Measurements from ENCODE around the gene FRMD4A.

Gene FRMD4A

DNA sequence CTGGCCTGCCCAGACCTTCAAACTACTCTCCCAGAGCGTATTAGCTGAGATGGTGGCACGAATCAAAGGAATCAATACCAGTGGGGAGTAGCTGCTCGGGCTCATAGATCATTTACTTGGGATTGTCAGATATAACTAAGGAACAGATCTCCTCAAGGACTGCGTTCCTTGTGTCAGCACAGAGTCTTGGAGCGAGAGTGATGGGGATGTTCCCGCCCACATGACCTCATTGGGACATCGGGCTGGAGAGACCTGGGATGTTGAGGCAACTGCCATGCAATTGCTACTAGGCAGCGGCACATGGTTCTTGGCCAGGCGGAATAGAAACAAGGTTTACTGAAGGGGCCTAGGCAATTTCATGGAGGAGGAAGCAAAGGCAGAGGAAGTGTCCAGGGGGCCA, 132.6 kb downstream of the FRMD4A start:
- H3K27me3 ChIP-seq (ENCODE audit: insufficient read depth, poor library complexity, severe bottlenecking), result peaks cover 7% of the 10 kb centered on the region
- no peak for TF ChIP-seq CTCF (IDR thresholded peaks at IDR 0.05; ENCODE audit: poor library complexity, severe bottlenecking)
- H3K4me3 ChIP-seq (ENCODE audit: severe bottlenecking), result no peak overlapping the region
- no peak for ATAC-seq (ENCODE audit: low read depth)
- no peaks in the 10 kb centered on the region for H3K9me3 ChIP-seq (ENCODE audit: severe bottlenecking)
- H3K4me1 ChIP-seq (ENCODE audit: insufficient read depth, poor library complexity, severe bottlenecking), result no peaks in the 10 kb centered on the region
- no peak overlapping the region for H3K27ac ChIP-seq (ENCODE audit: poor library complexity, severe bottlenecking)
- DNase-seq (ENCODE audit: low spot score), result no peak
- H3K36me3 ChIP-seq (ENCODE audit: low read depth), result no peaks in the 10 kb centered on the region

- no peaks in the 10 kb centered on the region for H3K4me1 ChIP-seq (ENCODE audit: insufficient read depth, poor library complexity, severe bottlenecking)
- H3K27me3 ChIP-seq (ENCODE audit: insufficient read depth, poor library complexity, severe bottlenecking), result peaks cover 13% of the 10 kb centered on the region
- H3K4me3 ChIP-seq (ENCODE audit: severe bottlenecking), result no peak overlapping the region
- H3K36me3 ChIP-seq (ENCODE audit: low read depth), result no peaks in the 10 kb centered on the region
- no peak overlapping the region for H3K27ac ChIP-seq (ENCODE audit: poor library complexity, severe bottlenecking)
- TF ChIP-seq CTCF (IDR thresholded peaks at IDR 0.05; ENCODE audit: poor library complexity, severe bottlenecking), result no peak
- no peaks in the 10 kb centered on the region for H3K9me3 ChIP-seq (ENCODE audit: severe bottlenecking)
- no peak for DNase-seq (ENCODE audit: low spot score)
- no peak for ATAC-seq (ENCODE audit: low read depth)
Observed at GRCh38 chr10:14196113-14196512, 134.6 kb downstream of the FRMD4A start.

GRCh38 chr10:14195433-14195832, 135.3 kb downstream of the FRMD4A start:
- TF ChIP-seq CTCF (IDR thresholded peaks at IDR 0.05; ENCODE audit: poor library complexity, severe bottlenecking), result no peak
- H3K9me3 ChIP-seq (ENCODE audit: severe bottlenecking), result no peaks in the 10 kb centered on the region
- H3K4me3 ChIP-seq (ENCODE audit: severe bottlenecking), result no peak overlapping the region
- no peaks in the 10 kb centered on the region for H3K4me1 ChIP-seq (ENCODE audit: insufficient read depth, poor library complexity, severe bottlenecking)
- H3K27ac ChIP-seq (ENCODE audit: poor library complexity, severe bottlenecking), result no peak overlapping the region
- no peak for ATAC-seq (ENCODE audit: low read depth)
- DNase-seq (ENCODE audit: low spot score), result no peak
- H3K27me3 ChIP-seq (ENCODE audit: insufficient read depth, poor library complexity, severe bottlenecking), result peaks cover 13% of the 10 kb centered on the region
- H3K36me3 ChIP-seq (ENCODE audit: low read depth), result no peaks in the 10 kb centered on the region

GRCh38 chr10:14192746-14193145, 138.0 kb downstream of the FRMD4A start:
- DNase-seq (ENCODE audit: low spot score) (no peak), ATAC-seq (ENCODE audit: low read depth) (no peak)
- H3K27me3 ChIP-seq (ENCODE audit: insufficient read depth, poor library complexity, severe bottlenecking), result peaks cover 13% of the 10 kb centered on the region
- H3K4me1 ChIP-seq (ENCODE audit: insufficient read depth, poor library complexity, severe bottlenecking), result no peaks in the 10 kb centered on the region
- H3K4me3 ChIP-seq (ENCODE audit: severe bottlenecking), result no peak overlapping the region
- H3K27ac ChIP-seq (ENCODE audit: poor library complexity, severe bottlenecking), result no peak overlapping the region
- no peaks in the 10 kb centered on the region for H3K36me3 ChIP-seq (ENCODE audit: low read depth)
- H3K9me3 ChIP-seq (ENCODE audit: severe bottlenecking), result no peaks in the 10 kb centered on the region
- no peak for TF ChIP-seq CTCF (IDR thresholded peaks at IDR 0.05; ENCODE audit: poor library complexity, severe bottlenecking)

DNA sequence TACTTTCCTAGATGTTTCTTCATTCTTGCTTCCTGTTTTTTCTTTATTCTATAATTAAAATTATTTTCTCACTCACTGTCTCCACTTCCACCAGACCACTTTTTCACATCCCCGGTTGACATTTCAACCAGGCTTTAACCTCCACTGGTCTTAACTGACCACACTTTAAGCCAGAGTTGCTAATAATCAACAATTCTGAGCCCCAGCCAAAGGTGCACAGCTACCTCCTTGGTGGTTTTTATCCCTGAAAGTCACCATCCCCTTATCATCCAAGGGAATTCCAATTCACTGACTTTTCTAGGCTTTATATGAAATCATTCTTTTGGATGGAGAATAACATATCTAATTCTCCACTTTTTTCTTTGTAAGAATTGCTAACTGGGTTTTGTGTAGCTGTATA, 138.9 kb downstream of the FRMD4A start:
- DNase-seq (ENCODE audit: low spot score), result no peak
- Histone ChIP-seq H3K27ac (ENCODE audit: poor library complexity, severe bottlenecking) (no peak overlapping the region), H3K4me1 (ENCODE audit: insufficient read depth, poor library complexity, severe bottlenecking) (no peaks in the 10 kb centered on the region), H3K27me3 (ENCODE audit: insufficient read depth, poor library complexity, severe bottlenecking) (peaks cover 13% of the 10 kb centered on the region), H3K9me3 (ENCODE audit: severe bottlenecking) (no peaks in the 10 kb centered on the region), H3K36me3 (ENCODE audit: low read depth) (no peaks in the 10 kb centered on the region), H3K4me3 (ENCODE audit: severe bottlenecking) (no peak overlapping the region)
- no peak for TF ChIP-seq CTCF (IDR thresholded peaks at IDR 0.05; ENCODE audit: poor library complexity, severe bottlenecking)
- no peak for ATAC-seq (ENCODE audit: low read depth)
